Endodermal cell (in vitro differentiated cells): ENCODE results near the gene BRD3OS. TPM values are rescaled to one million over a fixed set of nuclear protein-coding genes. Genes with fewer than 3 reads are reported as not detected.

Source experiments
- DNase-seq: peaks from one replicate; pipeline ENCODE4 v3.0.0-alpha.2; 2017
- H3K27ac ChIP-seq: 2 replicates; pipeline ENCODE4 v1.5.1; 2013; ENCODE audit warnings: mild to moderate bottlenecking, low read depth, low read length, moderate library complexity
- H3K27me3 ChIP-seq: 2 replicates; pipeline ENCODE4 v1.6.1; 2013; ENCODE audit warnings: mild to moderate bottlenecking, low read length, moderate library complexity; ENCODE audit not compliant: insufficient read depth, control insufficient read depth, poor library complexity, severe bottlenecking
- H3K36me3 ChIP-seq: 2 replicates; pipeline ENCODE4 v1.7.0; 2013; ENCODE audit warnings: mild to moderate bottlenecking, low read length, moderate library complexity; ENCODE audit not compliant: control insufficient read depth, insufficient read depth
- H3K4me1 ChIP-seq: one replicate; pipeline ENCODE4 v1.7.0; 2013; ENCODE audit warnings: low read length; ENCODE audit not compliant: control insufficient read depth, insufficient read depth
- H3K4me3 ChIP-seq: 2 replicates; pipeline ENCODE4 v1.5.1; 2013; ENCODE audit warnings: mild to moderate bottlenecking, low read length, moderate library complexity
- H3K9ac ChIP-seq: 2 replicates; pipeline ENCODE4 v1.6.1; 2013; ENCODE audit warnings: mild to moderate bottlenecking, low read length, moderate library complexity; ENCODE audit not compliant: poor library complexity, severe bottlenecking; ENCODE audit errors: extremely low read depth
- H3K9me3 ChIP-seq: 2 replicates; pipeline ENCODE4 v1.6.1; 2013; ENCODE audit warnings: mild to moderate bottlenecking, low read length, moderate library complexity; ENCODE audit not compliant: control insufficient read depth
- H3K27ac Mint-ChIP-seq: 2 replicates; pipeline ENCODE4 v1.8.0; 2020; ENCODE audit warnings: mixed read lengths
- H3K27me3 Mint-ChIP-seq: 2 replicates; pipeline ENCODE4 v1.8.0; 2021; ENCODE audit warnings: mild to moderate bottlenecking, mixed read lengths; ENCODE audit not compliant: insufficient read depth
- H3K36me3 Mint-ChIP-seq: 2 replicates; pipeline ENCODE4 v1.8.0; 2020; ENCODE audit warnings: low read depth, mixed read lengths
- H3K4me1 Mint-ChIP-seq: 2 replicates; pipeline ENCODE4 v1.8.0; 2020; ENCODE audit warnings: mixed read lengths
- H3K4me3 Mint-ChIP-seq: 2 replicates; pipeline ENCODE4 v1.8.0; 2020; ENCODE audit warnings: mild to moderate bottlenecking, moderate library complexity, mixed read lengths
- H3K9me3 Mint-ChIP-seq: 2 replicates; pipeline ENCODE4 v1.8.0; 2020; ENCODE audit warnings: mild to moderate bottlenecking, mixed read lengths
- WGBS, 2 experiments: methylation state at CpG; one replicate each; pipeline versions ENCODE4 v1.1.5 to v1.1.7; 2013; ENCODE audit warnings: missing lambda C conversion rate in 2 of 2, mixed read lengths in 1 of 2; ENCODE audit not compliant: insufficient coverage in 1 of 2, insufficient read length in 1 of 2; 5-methylcytosine and 5-hydroxymethylcytosine counted together
- total RNA-seq, 2 donors: library from RNA; stranded (reverse); fragmentation: NEBNext Ultra II Directional in 1 of 2; extraction: Animal tissue kit (Norgen Biotek cat#: 25700) in 1 of 2; gene quantifications; 2 replicates in 1 of 2; 3 replicates in 1 of 2; pipeline ENCODE4 v1.2.1, GENCODE V29; 2021
- TF ChIP-seq, protein P1 (sequence below): fragments of 200-600 bp; sonication (generic); conservative IDR thresholded peaks from 2 replicates; pipeline ENCODE4 v1.5.0; 2021; ENCODE audit warnings: antibody characterized with exemption, mild to moderate bottlenecking

The BRD3OS gene
- total RNA-seq, 2 donors from 2014 or later, result 19.0 to 26.5 TPM

DNA sequence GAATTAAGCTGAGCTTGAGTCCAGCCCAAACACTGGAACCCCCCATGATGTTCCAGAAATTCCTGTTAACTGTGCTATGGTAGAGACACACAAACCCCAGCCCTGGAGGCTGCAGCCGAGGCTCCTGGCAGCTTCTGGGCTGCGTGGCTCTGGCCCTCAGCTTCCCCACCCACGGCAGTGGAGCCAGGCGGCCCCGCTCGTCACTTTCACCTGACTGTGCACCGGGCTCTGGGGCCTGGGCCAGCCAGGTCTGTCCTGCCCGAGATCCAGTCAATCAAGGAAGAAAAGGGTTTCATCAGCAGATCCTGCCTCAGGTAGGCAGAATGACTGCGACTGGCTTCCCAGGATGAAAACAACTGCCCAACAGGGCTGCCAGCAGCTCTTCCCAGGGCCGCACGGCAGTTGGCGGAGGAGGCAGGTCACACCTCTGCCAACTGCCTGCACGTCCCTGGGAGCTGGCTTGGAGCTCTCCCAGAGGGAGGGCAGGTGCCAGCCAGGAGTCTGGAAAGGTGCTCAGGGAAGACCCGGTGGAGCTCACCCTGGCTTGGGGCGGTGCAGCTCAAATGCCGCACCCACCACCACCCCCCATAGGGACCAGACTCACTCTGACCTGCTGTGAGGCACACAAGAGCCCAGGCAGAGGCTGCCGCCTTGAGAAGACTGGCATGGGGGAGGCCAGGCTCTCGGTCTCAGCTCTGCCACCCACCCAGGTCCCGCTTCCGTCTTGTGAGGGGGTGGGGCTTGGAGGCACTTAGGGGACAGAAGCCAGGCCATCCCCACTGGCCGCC is 21.8 kb downstream of the BRD3OS start:
- H3K36me3 Mint-ChIP-seq, result peaks cover 52% of the 10 kb centered on the region
- H3K9ac ChIP-seq, result no peak overlapping the region

DNA sequence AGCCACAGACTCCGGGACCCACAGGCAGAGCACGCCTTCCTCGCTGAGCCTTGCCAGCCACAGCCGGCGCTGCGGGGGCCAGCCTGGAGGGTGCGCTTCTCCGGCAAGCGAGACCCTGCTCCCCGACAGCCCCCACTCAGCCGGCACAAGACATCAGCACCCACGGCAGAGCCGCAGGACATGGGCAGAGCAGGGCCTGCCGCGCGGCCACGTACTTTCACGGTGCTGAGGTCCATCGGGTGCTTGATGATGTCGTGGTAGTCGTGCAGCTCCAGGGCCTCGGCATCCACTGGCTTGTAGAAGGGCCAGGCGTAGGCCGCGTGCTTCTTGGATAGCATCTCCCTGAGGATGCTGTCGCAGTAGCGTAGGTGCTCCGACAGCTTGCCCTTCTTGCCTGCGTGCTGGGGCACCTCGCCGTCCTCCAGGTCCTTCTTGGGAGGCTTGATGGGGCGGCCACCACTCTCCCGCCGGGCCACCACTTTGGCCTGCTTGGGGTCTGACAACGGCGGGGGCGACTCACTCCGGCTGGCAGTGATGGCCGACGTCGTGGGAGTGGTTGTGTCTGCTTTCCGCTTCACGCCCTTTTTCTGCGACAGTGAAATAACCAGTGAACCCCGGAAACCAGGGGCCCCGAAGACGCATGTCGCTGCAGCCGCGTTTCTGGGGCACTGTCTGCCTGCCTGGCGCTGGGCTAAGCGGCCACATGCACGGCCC is 22.7 kb downstream of the BRD3OS start:
- H3K27me3 Mint-ChIP-seq, result no peaks in the 10 kb centered on the region
- no peaks in the 10 kb centered on the region for H3K4me1 ChIP-seq
- H3K27ac ChIP-seq, result no peak overlapping the region
- no peaks in the 10 kb centered on the region for H3K9me3 Mint-ChIP-seq
- no peak overlapping the region for H3K27ac Mint-ChIP-seq
- H3K27me3 ChIP-seq, result no peaks in the 10 kb centered on the region
- H3K9ac ChIP-seq, result no peak overlapping the region
- no peak overlapping the region for H3K4me3 Mint-ChIP-seq
- TF ChIP-seq, protein P1, sequence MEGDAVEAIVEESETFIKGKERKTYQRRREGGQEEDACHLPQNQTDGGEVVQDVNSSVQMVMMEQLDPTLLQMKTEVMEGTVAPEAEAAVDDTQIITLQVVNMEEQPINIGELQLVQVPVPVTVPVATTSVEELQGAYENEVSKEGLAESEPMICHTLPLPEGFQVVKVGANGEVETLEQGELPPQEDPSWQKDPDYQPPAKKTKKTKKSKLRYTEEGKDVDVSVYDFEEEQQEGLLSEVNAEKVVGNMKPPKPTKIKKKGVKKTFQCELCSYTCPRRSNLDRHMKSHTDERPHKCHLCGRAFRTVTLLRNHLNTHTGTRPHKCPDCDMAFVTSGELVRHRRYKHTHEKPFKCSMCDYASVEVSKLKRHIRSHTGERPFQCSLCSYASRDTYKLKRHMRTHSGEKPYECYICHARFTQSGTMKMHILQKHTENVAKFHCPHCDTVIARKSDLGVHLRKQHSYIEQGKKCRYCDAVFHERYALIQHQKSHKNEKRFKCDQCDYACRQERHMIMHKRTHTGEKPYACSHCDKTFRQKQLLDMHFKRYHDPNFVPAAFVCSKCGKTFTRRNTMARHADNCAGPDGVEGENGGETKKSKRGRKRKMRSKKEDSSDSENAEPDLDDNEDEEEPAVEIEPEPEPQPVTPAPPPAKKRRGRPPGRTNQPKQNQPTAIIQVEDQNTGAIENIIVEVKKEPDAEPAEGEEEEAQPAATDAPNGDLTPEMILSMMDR, result no peak
- no peaks in the 10 kb centered on the region for H3K9me3 ChIP-seq
- no peak for DNase-seq
- peaks cover 61% of the 10 kb centered on the region for H3K36me3 ChIP-seq
- H3K4me3 ChIP-seq, result no peak overlapping the region
- H3K4me1 Mint-ChIP-seq, result no peaks in the 10 kb centered on the region
- H3K36me3 Mint-ChIP-seq, result peaks cover 60% of the 10 kb centered on the region
- 97 to 99% methylated on average over 36 to 53 of the region's 53 CpGs for WGBS, 2 experiments

More for the DNA sequence above, 21.8 kb downstream of the BRD3OS start:
- H3K4me1 ChIP-seq, result no peaks in the 10 kb centered on the region
- H3K9me3 ChIP-seq, result no peaks in the 10 kb centered on the region
- no peak overlapping the region for H3K4me3 ChIP-seq
- Mint-ChIP-seq H3K9me3 (no peaks in the 10 kb centered on the region), H3K4me1 (no peaks in the 10 kb centered on the region), H3K27me3 (no peaks in the 10 kb centered on the region), H3K27ac (peak overlapping the region; percentile 64), H3K4me3 (no peak overlapping the region)
- DNase-seq, result no peak
- TF ChIP-seq, protein P1, result no peak
- WGBS, 2 experiments, result 91 to 93% methylated on average over 10 to 21 of the region's 21 CpGs
- no peaks in the 10 kb centered on the region for H3K27me3 ChIP-seq
- no peak overlapping the region for H3K27ac ChIP-seq
- H3K36me3 ChIP-seq, result peaks cover 54% of the 10 kb centered on the region

DNA sequence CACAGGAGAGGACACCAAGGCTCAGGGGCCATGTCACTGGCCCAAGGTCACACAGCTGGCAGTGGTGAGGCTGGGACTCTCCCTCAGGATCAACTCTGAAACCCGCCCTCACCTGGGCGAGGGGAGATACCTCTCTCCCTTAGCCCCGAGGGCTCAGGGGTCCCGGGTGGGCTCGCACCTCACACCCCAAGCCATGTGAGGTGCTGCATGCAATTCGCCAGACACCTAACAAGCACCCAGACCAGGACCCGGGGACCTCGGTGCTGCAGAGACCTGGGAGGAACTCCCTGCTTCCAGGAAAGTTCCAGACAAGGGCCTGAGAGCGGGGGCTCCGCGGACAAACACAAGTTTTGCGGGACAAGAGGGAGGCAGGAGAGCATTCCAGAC is 23.3 kb downstream of the BRD3OS start:
- no peaks in the 10 kb centered on the region for H3K4me1 ChIP-seq
- H3K27ac ChIP-seq, result no peak overlapping the region
- H3K9ac ChIP-seq, result no peak overlapping the region
- Mint-ChIP-seq H3K4me1 (no peaks in the 10 kb centered on the region), H3K9me3 (no peaks in the 10 kb centered on the region), H3K27ac (no peak overlapping the region), H3K27me3 (no peaks in the 10 kb centered on the region), H3K36me3 (peaks cover 56% of the 10 kb centered on the region), H3K4me3 (no peak overlapping the region)
- no peaks in the 10 kb centered on the region for H3K27me3 ChIP-seq
- H3K4me3 ChIP-seq, result no peak overlapping the region
- peaks cover 58% of the 10 kb centered on the region for H3K36me3 ChIP-seq
- no peaks in the 10 kb centered on the region for H3K9me3 ChIP-seq
- DNase-seq, result no peak
- WGBS, 2 experiments, result 96 to 98% methylated on average over 11 to 12 of the region's 12 CpGs
- TF ChIP-seq, protein P1, result no peak
